GM21825 (cell line): ENCODE data around the gene MYOZ1.
"Not testable (repeated sequence)": the region's sequence is repeated elsewhere in the genome, so short reads cannot be mapped to it uniquely, and the experiment has no call there.

ENCODE experiments used
- ATAC-seq: cut with Tn5 transposase; IDR thresholded peaks from one replicate; pipeline ENCODE4 v1.9.1; 2021; ENCODE audit warnings: mild to moderate bottlenecking, moderate library complexity; ENCODE audit not compliant: unreplicated experiment

The MYOZ1 gene

DNA sequence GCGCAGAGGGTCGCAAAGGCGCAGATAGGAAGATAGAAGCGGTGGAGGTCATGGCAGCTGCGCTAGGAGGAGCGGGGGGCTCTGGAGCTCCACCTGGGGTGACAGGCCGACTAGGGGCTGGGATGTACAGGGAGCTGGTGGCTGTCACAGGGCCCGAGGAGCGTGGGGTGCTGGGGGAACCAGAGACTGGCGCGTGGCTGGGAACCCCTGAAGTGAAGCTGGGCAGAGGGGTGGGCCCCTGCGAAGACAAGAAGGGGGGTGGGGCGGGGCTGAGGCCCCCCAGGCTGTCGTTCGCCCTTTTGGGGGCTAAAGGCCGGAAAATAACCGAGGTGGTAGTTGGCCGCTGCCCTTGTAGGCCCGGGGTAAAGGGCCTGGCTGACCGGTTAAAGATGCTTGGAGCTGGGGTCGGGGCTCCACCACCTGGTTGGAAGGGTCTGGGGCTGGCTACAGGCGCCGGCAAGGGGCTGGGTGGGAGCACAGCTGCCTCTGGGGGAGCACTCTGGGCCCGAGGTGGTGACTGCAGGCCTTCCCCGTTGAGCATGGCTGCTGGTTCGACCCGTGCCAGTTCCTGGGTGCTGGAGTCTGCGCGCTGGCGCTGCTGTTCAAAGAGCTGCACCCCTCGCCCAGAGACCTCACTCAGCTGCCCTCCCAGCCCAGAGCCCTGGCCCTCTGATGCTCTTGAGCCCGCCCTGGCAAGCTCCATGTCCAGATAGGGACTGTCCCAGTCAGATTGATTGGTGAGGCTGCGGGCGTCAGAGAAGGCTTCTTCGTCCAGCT lies 6.8 kb upstream of the MYOZ1 start:
- no peak for ATAC-seq

GRCh38 chr10:73647211-73647874 lies 6.1 kb upstream of the MYOZ1 start:
- ATAC-seq, result no peak

DNA sequence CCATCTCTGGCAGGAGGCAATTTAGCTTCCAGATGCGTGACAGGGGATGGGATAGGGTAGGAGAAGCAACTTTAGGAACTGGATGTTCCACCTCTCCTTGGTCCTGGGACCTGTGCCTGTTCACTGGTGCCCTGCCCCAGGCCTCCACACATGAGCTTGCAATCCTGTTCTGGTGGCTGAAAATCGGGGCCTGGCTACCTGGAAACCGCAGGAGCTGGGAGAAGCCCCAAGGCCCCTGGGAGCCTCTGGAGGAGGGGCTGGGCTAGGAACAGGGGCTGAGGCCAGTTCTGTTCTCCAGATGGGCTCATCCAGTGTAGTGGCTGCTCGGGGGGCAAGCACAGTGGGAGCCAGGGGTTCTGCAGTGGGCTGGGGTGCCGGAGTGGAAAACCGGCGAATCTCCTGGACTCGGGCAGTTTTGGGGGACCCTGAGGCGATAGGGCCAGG lies 5.3 kb upstream of the MYOZ1 start:
- no peak for ATAC-seq

DNA sequence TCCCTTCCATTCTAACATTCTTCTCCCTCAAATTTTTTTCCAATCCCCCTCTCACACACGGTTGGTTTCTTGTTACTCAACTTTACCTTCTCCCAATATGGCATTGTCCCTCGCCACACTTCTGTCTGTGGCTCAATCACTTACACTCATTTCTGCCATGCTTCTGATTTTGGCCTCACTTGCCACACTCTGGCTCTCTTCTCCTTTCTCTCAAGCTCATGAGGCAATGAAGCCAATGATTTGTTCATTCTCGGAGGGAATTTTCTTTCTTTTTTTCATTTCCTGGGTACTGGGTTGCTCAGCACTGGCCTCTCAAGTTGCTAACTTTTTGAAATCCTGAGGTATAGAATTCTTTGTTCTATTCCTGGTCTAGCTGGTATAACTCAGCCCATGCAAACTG lies 4.0 kb upstream of the MYOZ1 start:
- ATAC-seq, result no peak

DNA sequence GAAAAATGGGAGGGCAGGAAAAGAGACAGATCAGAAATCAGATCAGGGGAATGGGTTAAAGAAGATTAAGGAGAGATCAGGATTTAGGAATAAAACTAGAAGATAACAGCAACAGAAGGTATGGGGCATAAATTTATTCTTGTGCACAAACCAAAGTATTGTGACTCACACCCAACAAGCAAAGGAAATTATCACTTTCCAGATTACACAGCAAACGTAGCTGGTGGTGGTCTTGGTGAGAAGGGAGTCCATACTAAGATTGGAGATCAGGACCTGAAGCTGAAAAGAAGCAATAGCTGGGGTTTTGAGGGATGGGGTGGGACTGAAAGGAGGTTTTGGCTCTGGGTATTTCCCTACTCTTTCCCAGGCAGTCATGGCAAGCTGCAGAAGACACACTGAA lies 3.5 kb upstream of the MYOZ1 start:
- ATAC-seq, result no peak

- ATAC-seq, result no peak
Observed at GRCh38 chr10:73644015-73644743, 2.9 kb upstream of the MYOZ1 start.

DNA sequence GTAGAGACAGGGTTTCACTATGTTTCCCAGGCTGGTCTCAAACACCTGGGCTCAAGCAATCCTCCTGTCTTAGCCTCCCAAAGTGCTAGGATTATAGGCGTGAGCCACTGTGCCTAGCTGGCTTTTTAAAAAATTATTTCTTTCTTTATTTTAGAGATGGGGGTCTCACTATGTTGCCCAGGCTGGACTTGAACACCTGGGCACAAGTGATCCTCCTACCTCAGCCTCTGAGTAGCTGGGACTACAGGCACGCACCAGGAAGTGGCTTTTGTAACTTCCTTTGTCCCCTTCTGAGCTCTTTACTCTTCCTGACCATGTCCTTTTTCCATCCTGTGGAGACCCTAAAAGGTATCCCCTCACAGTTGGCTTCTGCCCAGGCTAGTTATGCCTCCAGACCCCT lies 2.1 kb upstream of the MYOZ1 start:
- no peak for ATAC-seq

- ATAC-seq, result no peak
Observed at GRCh38 chr10:73639286-73639685, 2.0 kb downstream of the MYOZ1 start.

- no peak for ATAC-seq
Observed at GRCh38 chr10:73635781-73636180, 5.5 kb downstream of the MYOZ1 start.

- no peak for ATAC-seq
Observed at GRCh38 chr10:73634421-73634820, 6.9 kb downstream of the MYOZ1 start.

- no peak for ATAC-seq
Observed at GRCh38 chr10:73629165-73629564, 12.1 kb downstream of the MYOZ1 start.

DNA sequence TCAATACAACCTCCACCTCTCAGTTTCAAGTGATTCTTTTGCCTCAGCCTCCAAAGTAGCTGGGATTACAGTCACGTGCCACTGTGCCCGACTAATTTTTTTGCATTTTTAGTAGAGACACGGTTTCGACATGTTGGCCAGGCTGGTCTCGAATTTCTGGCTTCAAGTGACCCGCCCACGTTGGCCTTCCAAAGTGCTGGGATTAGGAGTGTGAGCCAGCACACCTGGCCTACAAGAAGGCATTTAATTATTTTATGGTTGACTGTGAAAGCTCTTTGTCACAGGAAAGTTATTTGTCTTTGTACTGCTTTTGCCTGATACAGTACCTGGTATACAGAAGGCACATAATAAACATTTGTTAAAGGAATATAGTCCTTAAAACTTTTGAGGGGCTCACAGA lies 12.9 kb downstream of the MYOZ1 start:
- ATAC-seq, result no peak

GRCh38 chr10:73627300-73627699 lies 14.0 kb downstream of the MYOZ1 start:
- no peak for ATAC-seq

- ATAC-seq, result peak; percentile 95
Observed at GRCh38 chr10:73625884-73626752, 15.2 kb downstream of the MYOZ1 start.

GRCh38 chr10:73625004-73625883 lies 16.0 kb downstream of the MYOZ1 start:
- no peak for ATAC-seq

GRCh38 chr10:73623056-73623455 lies 18.2 kb downstream of the MYOZ1 start:
- no peak for ATAC-seq

- ATAC-seq, result not testable (repeated sequence)
Observed at GRCh38 chr10:73620974-73621373, 20.3 kb downstream of the MYOZ1 start.

- not testable (repeated sequence) for ATAC-seq
Observed at GRCh38 chr10:73617143-73617542, 24.1 kb downstream of the MYOZ1 start.

DNA sequence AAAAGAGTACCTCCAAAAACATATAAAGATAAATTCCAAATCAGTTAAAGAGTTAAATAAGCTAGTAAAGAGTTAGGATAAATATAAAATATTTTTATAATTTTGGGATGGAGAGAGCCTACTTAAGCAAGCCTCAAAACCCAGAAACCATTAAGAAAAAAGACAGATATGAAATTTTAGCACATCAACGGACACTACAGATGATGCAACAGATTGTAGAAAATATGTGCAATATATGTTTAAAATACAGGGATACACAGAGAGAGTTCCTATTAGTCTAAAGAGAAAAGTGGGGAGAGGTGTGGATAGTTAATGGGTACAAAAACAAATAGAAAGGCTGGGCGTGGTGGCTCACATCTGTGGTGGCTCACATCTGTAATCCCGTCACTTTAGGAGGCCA lies 26.6 kb downstream of the MYOZ1 start:
- no peak for ATAC-seq

- no peak for ATAC-seq
Observed at GRCh38 chr10:73609116-73609515, 32.2 kb downstream of the MYOZ1 start.
